ENCODE measurements around the gene IPO8.

DNA sequence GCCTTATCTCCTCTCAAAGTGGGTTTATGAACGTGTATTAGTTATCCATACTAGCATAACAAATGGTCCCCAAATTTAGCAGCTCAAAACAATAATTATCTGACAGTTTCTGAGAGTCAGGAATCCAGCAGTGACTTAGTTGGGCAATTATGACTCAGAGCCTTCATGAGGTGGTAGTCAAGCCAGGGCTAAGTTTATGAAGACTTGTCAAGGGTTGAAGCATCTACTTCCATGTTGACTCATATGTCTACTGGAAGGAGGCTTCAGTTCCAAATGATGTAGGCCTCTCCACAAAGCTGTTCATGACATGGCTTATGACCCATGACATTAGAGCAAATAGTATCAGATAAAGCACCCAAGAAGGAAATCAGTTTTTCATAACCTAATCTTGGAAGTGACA lies 73.2 kb downstream of the IPO8 start:
- TF ChIP-seq EP300 (IDR thresholded peaks at IDR 0.05; ENCODE audit: borderline replicate concordance) = no peak
- TF ChIP-seq YY1 (IDR thresholded peaks at IDR 0.05; ENCODE audit: low read depth) = no peak
